Measurements from ENCODE around the gene TXNDC8.
A peak's percentile ranks its signal among the peaks of the same experiment; 100 is the strongest.

TXNDC8 gene

GRCh38 chr9:110288503-110288902, 49.2 kb downstream of the TXNDC8 start:
- in situ Hi-C loops (cut with MboI; ENCODE audit: low pct_unique_long_range_greater_than_20kb, low sequenced_read_pairs): no loop called here
- no peak for DNase-seq

- in situ Hi-C loops (cut with MboI; ENCODE audit: low pct_unique_long_range_greater_than_20kb, low sequenced_read_pairs): no loop called here
- no peak for DNase-seq
These were observed 50.4 kb downstream of the TXNDC8 start for GRCh38 chr9:110287289-110287680.

DNA sequence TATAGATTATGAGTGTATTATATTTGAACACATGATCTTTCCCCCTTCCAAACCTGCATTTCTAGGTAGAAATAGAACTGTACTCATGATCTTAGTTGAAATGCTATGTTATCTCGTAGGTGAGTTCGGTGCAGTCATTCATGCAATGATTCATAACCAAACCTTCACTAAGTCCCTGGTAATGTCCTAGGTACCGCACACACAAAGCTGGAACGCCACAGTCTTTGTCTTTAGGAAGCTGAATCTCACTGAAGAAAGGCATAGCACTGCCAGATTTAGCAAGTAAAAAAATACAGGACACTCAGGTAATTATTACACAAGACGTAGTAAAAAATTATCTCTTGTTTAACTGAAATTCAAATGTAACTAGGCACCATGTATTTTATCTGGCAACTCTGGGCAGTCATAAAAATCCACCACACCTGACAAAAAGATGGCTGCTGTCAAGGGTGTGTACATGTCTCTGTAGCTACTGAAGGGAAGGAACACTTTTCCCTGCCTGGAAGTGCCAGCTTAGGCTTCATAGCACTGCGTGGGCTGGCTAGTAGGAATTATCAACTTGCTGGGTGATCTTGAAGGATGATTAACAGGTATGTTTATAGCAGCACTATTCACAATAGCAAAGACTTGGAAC, 53.3 kb downstream of the TXNDC8 start:
- in situ Hi-C loops (cut with MboI; ENCODE audit: low pct_unique_long_range_greater_than_20kb, low sequenced_read_pairs): no loop called here
- DNase-seq: no peak

GRCh38 chr9:110283751-110284150, 53.9 kb downstream of the TXNDC8 start:
- in situ Hi-C loops (cut with MboI; ENCODE audit: low pct_unique_long_range_greater_than_20kb, low sequenced_read_pairs): no loop called here
- DNase-seq: no peak

DNA sequence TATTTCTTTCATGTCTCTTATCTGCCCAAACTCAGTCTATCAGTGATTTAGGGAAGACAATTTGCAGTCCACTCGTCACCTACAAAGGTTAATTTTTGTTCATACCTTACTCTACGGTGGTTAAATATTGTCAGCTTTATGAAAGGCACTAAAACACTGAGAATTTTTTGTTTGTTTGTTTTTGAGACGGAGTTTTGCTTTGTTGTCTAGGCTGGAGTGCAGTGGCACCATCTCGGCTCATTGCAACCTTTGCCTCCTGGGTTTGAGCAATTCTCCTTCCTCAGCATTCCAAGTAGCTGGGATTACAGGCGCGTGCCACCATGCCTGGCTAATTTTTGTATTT, 55.0 kb downstream of the TXNDC8 start:
- in situ Hi-C loops (cut with MboI; ENCODE audit: low pct_unique_long_range_greater_than_20kb, low sequenced_read_pairs): no loop called here
- DNase-seq: no peak

DNA sequence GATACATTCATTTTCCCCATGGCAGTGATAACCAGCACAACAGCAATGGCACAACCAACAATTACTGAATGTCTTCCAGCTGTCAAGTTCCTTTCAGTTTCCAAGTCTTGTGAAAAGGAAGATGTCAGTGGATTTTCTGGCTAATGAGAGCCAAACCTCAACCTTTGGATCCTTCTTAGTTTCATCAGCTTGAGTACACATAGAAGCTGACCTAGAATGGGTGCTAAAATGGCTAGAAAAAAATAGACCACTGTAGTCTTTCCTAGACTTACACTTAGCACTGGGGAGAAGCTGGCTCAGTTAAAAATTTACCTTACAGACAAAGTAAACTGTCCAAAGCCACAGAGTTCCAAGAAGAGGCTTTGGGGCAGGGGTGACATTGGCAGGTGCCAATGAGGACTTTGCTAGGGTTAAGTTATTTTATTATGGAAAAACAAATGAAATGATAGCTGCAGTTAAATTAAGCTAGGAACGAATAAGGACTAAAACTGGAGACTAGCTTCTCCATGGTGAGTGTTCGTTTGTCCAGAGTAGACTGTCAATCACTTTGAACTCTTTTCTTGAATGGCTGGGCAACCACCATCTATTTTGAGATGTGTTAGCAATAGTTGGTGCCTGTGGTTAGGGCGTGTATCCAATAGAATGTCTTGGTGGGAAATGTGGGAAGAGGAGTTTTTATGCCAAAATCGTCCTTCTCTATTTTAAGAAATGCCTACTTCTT, 55.5 kb downstream of the TXNDC8 start:
- peak; percentile 63 for DNase-seq
- in situ Hi-C loops (cut with MboI; ENCODE audit: low pct_unique_long_range_greater_than_20kb, low sequenced_read_pairs): no loop called here

GRCh38 chr9:110278080-110278707, 59.5 kb downstream of the TXNDC8 start:
- in situ Hi-C loops (cut with MboI; ENCODE audit: low pct_unique_long_range_greater_than_20kb, low sequenced_read_pairs): no loop called here
- DNase-seq: no peak

- in situ Hi-C loops (cut with MboI; ENCODE audit: low pct_unique_long_range_greater_than_20kb, low sequenced_read_pairs): no loop called here
These were observed 60.9 kb downstream of the TXNDC8 start for GRCh38 chr9:110276781-110277180.

GRCh38 chr9:110270211-110270995, 67.3 kb downstream of the TXNDC8 start:
- DNase-seq: no peak
- in situ Hi-C loops (cut with MboI; ENCODE audit: low pct_unique_long_range_greater_than_20kb, low sequenced_read_pairs): no loop called here

More at GRCh38 chr9:110276781-110277180, 60.9 kb downstream of the TXNDC8 start:
- DNase-seq: no peak

- DNase-seq: no peak
- in situ Hi-C loops (cut with MboI; ENCODE audit: low pct_unique_long_range_greater_than_20kb, low sequenced_read_pairs): no loop called here
These were observed 70.9 kb downstream of the TXNDC8 start for GRCh38 chr9:110266795-110267194.

GRCh38 chr9:110261632-110262031, 76.0 kb downstream of the TXNDC8 start:
- in situ Hi-C loops (cut with MboI; ENCODE audit: low pct_unique_long_range_greater_than_20kb, low sequenced_read_pairs): no loop called here
- DNase-seq: no peak

- in situ Hi-C loops (cut with MboI; ENCODE audit: low pct_unique_long_range_greater_than_20kb, low sequenced_read_pairs): no loop called here
- no peak for DNase-seq
These were observed 76.8 kb downstream of the TXNDC8 start for GRCh38 chr9:110260911-110261310.

GRCh38 chr9:110259566-110259965, 78.1 kb downstream of the TXNDC8 start:
- in situ Hi-C loops (cut with MboI; ENCODE audit: low pct_unique_long_range_greater_than_20kb, low sequenced_read_pairs): no loop called here
- DNase-seq: no peak

GRCh38 chr9:110258690-110259091, 79.0 kb downstream of the TXNDC8 start:
- in situ Hi-C loops (cut with MboI; ENCODE audit: low pct_unique_long_range_greater_than_20kb, low sequenced_read_pairs): no loop called here
- DNase-seq: no peak

GRCh38 chr9:110257956-110258355, 79.7 kb downstream of the TXNDC8 start:
- in situ Hi-C loops (cut with MboI; ENCODE audit: low pct_unique_long_range_greater_than_20kb, low sequenced_read_pairs): no loop called here
- no peak for DNase-seq

- in situ Hi-C loops (cut with MboI; ENCODE audit: low pct_unique_long_range_greater_than_20kb, low sequenced_read_pairs): no loop called here
- DNase-seq: no peak
These were observed 80.4 kb downstream of the TXNDC8 start for GRCh38 chr9:110257097-110257841.

DNA sequence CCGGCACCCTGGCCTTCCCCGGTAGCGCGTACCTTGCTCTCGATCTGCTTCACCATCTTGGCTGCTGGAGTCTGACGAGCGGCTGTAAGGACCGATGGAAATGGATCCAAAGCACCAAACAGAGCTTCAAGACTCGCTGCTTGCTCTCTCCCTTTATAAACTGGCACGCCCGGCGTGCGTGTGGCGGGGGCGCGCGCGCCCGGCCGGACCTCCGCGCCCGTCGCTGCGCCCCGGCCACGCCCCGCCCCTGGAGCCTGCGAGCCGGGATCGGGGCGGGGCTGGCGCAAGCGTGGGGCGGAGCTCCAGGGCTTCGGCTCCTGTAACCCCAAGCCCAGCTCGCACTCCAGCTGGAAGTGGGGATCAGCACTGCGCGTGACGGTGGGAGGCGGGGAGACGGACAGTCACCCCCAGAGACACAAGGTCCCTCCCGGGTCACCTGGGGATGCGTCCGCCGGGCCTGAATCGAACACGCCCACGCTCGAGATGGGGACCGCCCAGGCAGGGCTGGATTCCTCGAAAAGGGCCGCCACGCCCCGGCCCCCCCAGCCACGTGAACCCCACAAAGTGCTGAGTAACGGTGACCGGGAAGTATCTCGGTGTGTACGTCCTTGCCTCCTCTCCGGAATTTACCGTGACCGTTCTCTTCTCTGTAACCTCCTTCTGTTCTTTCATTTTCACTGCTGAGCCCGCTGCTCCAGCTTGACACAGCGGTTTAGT, 81.1 kb downstream of the TXNDC8 start, which contains the start of gene TXN:
TSS of gene TXN (minus strand) at position 128 of the 717 bp plus-strand sequence. CDS start at position 56, 72 bp downstream.
- in situ Hi-C loops (cut with MboI; ENCODE audit: low pct_unique_long_range_greater_than_20kb, low sequenced_read_pairs): no loop called here
- peak; percentile 91 for DNase-seq
